ENCODE data around the gene NFKB2.

DNA sequence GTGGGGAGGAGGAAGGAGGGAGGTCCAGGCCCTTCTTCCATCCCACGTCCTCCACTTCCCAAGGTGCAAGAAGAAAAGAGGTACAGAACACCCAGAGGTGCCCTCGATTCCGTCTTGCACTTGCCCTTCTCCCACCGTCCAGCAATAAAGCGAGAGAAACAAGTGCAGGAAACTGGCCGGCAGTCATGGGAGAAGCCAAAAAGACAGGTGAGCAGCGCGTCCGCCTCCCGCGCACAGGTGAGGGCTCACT lies 54.5 kb downstream of the NFKB2 start:
- TF ChIP-seq, protein P1, sequence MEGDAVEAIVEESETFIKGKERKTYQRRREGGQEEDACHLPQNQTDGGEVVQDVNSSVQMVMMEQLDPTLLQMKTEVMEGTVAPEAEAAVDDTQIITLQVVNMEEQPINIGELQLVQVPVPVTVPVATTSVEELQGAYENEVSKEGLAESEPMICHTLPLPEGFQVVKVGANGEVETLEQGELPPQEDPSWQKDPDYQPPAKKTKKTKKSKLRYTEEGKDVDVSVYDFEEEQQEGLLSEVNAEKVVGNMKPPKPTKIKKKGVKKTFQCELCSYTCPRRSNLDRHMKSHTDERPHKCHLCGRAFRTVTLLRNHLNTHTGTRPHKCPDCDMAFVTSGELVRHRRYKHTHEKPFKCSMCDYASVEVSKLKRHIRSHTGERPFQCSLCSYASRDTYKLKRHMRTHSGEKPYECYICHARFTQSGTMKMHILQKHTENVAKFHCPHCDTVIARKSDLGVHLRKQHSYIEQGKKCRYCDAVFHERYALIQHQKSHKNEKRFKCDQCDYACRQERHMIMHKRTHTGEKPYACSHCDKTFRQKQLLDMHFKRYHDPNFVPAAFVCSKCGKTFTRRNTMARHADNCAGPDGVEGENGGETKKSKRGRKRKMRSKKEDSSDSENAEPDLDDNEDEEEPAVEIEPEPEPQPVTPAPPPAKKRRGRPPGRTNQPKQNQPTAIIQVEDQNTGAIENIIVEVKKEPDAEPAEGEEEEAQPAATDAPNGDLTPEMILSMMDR (IDR thresholded peaks at IDR 0.05), result no peak
- TF ChIP-seq POLR2A (IDR thresholded peaks at IDR 0.05), result no peak
